Mesenchymal stem cell (in vitro differentiated cells and primary cell): ENCODE data around the gene FLNA.

Experiments used
- DNase-seq: peaks from one replicate; pipeline ENCODE4 v3.0.0-alpha.2; 2013
- H2AFZ ChIP-seq: one replicate; pipeline ENCODE4 v1.6.1; 2013; ENCODE audit warnings: low read depth, mild to moderate bottlenecking, control low read depth, inconsistent platforms, low read length, moderate library complexity
- H2AK5ac ChIP-seq: 2 replicates; pipeline ENCODE4 v1.6.1; 2013; ENCODE audit warnings: low read length, moderate library complexity, mild to moderate bottlenecking, inconsistent platforms; ENCODE audit not compliant: severe bottlenecking
- H2BK120ac ChIP-seq: one replicate; pipeline ENCODE4 v1.6.1; 2013; ENCODE audit warnings: low read depth, mild to moderate bottlenecking, inconsistent platforms, low read length, moderate library complexity
- H2BK12ac ChIP-seq, 2 experiments: one replicate each; pipeline ENCODE4 v1.6.1; 2013; ENCODE audit warnings: inconsistent platforms in 2 of 2, low read length in 2 of 2, mild to moderate bottlenecking in 2 of 2, moderate library complexity in 2 of 2, control low read depth in 1 of 2
- H2BK15ac ChIP-seq: one replicate; pipeline ENCODE4 v1.6.1; 2013; ENCODE audit warnings: mild to moderate bottlenecking, low read depth, inconsistent platforms; ENCODE audit not compliant: poor library complexity, severe bottlenecking
- H2BK5ac ChIP-seq: 2 replicates; pipeline ENCODE4 v1.6.1; 2013; ENCODE audit warnings: low read depth, mild to moderate bottlenecking, low read length, control low read depth, inconsistent platforms; ENCODE audit not compliant: poor library complexity, severe bottlenecking
- H3K14ac ChIP-seq, 2 experiments: one replicate each; pipeline ENCODE4 v1.6.1; 2013; ENCODE audit warnings: inconsistent platforms in 2 of 2, low read length in 2 of 2, control low read depth in 1 of 2, mild to moderate bottlenecking in 1 of 2, moderate library complexity in 1 of 2
- H3K18ac ChIP-seq, 2 experiments: one replicate each; pipeline ENCODE4 v1.6.1; 2013; ENCODE audit warnings: inconsistent platforms in 2 of 2, low read length in 2 of 2, control low read depth in 1 of 2, low read depth in 1 of 2, mild to moderate bottlenecking in 1 of 2
- H3K23ac ChIP-seq, 2 experiments: one replicate each; pipeline ENCODE4 v1.6.1; 2013; ENCODE audit warnings: inconsistent platforms in 2 of 2, low read length in 2 of 2, mild to moderate bottlenecking in 2 of 2, moderate library complexity in 2 of 2, control low read depth in 1 of 2
- H3K27ac ChIP-seq: 2 replicates; pipeline ENCODE4 v1.5.1; 2013; ENCODE audit warnings: mild to moderate bottlenecking, moderate library complexity, low read length, control low read depth, inconsistent platforms; ENCODE audit not compliant: poor library complexity, severe bottlenecking
- H3K27me3 ChIP-seq, 2 experiments: 2 replicates each; pipeline versions ENCODE4 v1.6.1 to v1.7.0; 2013; ENCODE audit warnings: low read length in 2 of 2, mild to moderate bottlenecking in 2 of 2, moderate library complexity in 2 of 2, control low read depth in 1 of 2, inconsistent platforms in 1 of 2; ENCODE audit not compliant: control insufficient read depth in 1 of 2, insufficient read depth in 1 of 2
- H3K36me3 ChIP-seq, 2 experiments: 2 replicates each; pipeline versions ENCODE4 v1.6.1 to v1.7.0; 2013; ENCODE audit warnings: low read length in 2 of 2, control low read depth in 1 of 2, inconsistent platforms in 1 of 2, low read depth in 1 of 2, mild to moderate bottlenecking in 1 of 2; ENCODE audit not compliant: insufficient read depth in 2 of 2, control insufficient read depth in 1 of 2
- H3K4ac ChIP-seq, 2 experiments: one replicate each; pipeline ENCODE4 v1.6.1; 2013; ENCODE audit warnings: inconsistent platforms in 2 of 2, low read length in 2 of 2, mild to moderate bottlenecking in 2 of 2, moderate library complexity in 2 of 2, control low read depth in 1 of 2, low read depth in 1 of 2
- H3K4me1 ChIP-seq: 2 replicates; pipeline ENCODE4 v1.6.1; 2013; ENCODE audit warnings: low read depth, low read length, control low read depth; ENCODE audit not compliant: control insufficient read depth, insufficient read depth
- H3K4me2 ChIP-seq: 2 replicates; pipeline ENCODE4 v1.6.1; 2013; ENCODE audit warnings: low read length, mild to moderate bottlenecking, inconsistent platforms; ENCODE audit not compliant: poor library complexity, severe bottlenecking
- H3K4me3 ChIP-seq, 2 experiments: 2 replicates each; pipeline versions ENCODE4 v1.5.1 to v1.7.0; 2013; ENCODE audit warnings: low read length in 2 of 2, mild to moderate bottlenecking in 2 of 2, control low read depth in 1 of 2, low read depth in 1 of 2; ENCODE audit not compliant: insufficient read depth in 1 of 2
- H3K79me1 ChIP-seq: replicated peaks from 2 replicates; pipeline ENCODE4 v1.6.1; 2013; ENCODE audit warnings: mild to moderate bottlenecking, control low read depth, low read length, inconsistent platforms; ENCODE audit not compliant: poor library complexity, severe bottlenecking
- H3K9ac ChIP-seq: 2 replicates; pipeline ENCODE4 v1.7.0; 2013; ENCODE audit warnings: mild to moderate bottlenecking, low read length, moderate library complexity
- H3K9me3 ChIP-seq: 2 replicates; pipeline ENCODE4 v1.7.0; 2013; ENCODE audit warnings: mild to moderate bottlenecking, low read length; ENCODE audit not compliant: control insufficient read depth
- H4K8ac ChIP-seq: one replicate; pipeline ENCODE4 v1.6.1; 2013; ENCODE audit warnings: inconsistent platforms, mild to moderate bottlenecking, low read length, moderate library complexity
- H4K91ac ChIP-seq: one replicate; pipeline ENCODE4 v1.6.1; 2013; ENCODE audit warnings: mild to moderate bottlenecking, low read length, inconsistent platforms
- WGBS: methylation state at CpG from one replicate; pipeline ENCODE4 v1.1.7; 2013; ENCODE audit warnings: mixed read lengths; 5-methylcytosine and 5-hydroxymethylcytosine counted together

The FLNA gene

GRCh38 chrX:154417157-154417556 lies 42.7 kb upstream of the FLNA start:
- no peak overlapping the region for H4K8ac ChIP-seq
- H3K27me3 ChIP-seq, result peaks cover 0 to 12% of the 10 kb centered on the region in 2 experiments
- WGBS, result 90% methylated on average over 6 of the region's 7 CpGs
- H2BK120ac ChIP-seq, result no peak overlapping the region
- H3K4me1 ChIP-seq, result peaks cover 10% of the 10 kb centered on the region
- H3K9me3 ChIP-seq, result no peaks in the 10 kb centered on the region
- no peak for DNase-seq
- no peak overlapping the region for H3K27ac ChIP-seq
- H3K9ac ChIP-seq, result no peak overlapping the region
- no peak overlapping the region for H2BK12ac ChIP-seq
- no peak overlapping the region for H3K4me3 ChIP-seq
- H3K4ac ChIP-seq, result no peak overlapping the region
- H3K23ac ChIP-seq, result no peak overlapping the region
- peaks cover 3% of the 10 kb centered on the region for H3K79me1 ChIP-seq
- H3K36me3 ChIP-seq, result peaks cover 15 to 31% of the 10 kb centered on the region in 2 experiments
- H2AFZ ChIP-seq, result no peak overlapping the region
- H2BK5ac ChIP-seq, result no peak overlapping the region
- H3K4me2 ChIP-seq, result no peak overlapping the region
- no peak overlapping the region for H2BK15ac ChIP-seq
- H3K14ac ChIP-seq, result no peak overlapping the region
- H3K18ac ChIP-seq, result no peak overlapping the region
- no peak overlapping the region for H2AK5ac ChIP-seq
- no peak overlapping the region for H4K91ac ChIP-seq

GRCh38 chrX:154413142-154413541 lies 38.7 kb upstream of the FLNA start:
- Histone ChIP-seq H3K27ac (no peak overlapping the region), H3K4me2 (no peak overlapping the region), H4K91ac (no peak overlapping the region), H2BK5ac (no peak overlapping the region), H2AFZ (no peak overlapping the region), H3K9ac (no peak overlapping the region), H2BK15ac (no peak overlapping the region), H3K9me3 (no peaks in the 10 kb centered on the region), H3K14ac (no peak overlapping the region), H3K79me1 (peaks cover 5% of the 10 kb centered on the region), H4K8ac (no peak overlapping the region), H3K36me3 (peaks cover 6 to 15% of the 10 kb centered on the region in 2 experiments), H3K4me1 (peaks cover 19% of the 10 kb centered on the region), H3K4me3 (no peak overlapping the region), H3K27me3 (peaks cover 0 to 5% of the 10 kb centered on the region in 2 experiments), H2BK120ac (no peak overlapping the region), H2AK5ac (no peak overlapping the region), H3K18ac (no peak overlapping the region), H2BK12ac (no peak overlapping the region), H3K23ac (no peak overlapping the region), H3K4ac (no peak overlapping the region)
- no peak for DNase-seq
- 95% methylated on average over 5 of the region's 8 CpGs for WGBS

DNA sequence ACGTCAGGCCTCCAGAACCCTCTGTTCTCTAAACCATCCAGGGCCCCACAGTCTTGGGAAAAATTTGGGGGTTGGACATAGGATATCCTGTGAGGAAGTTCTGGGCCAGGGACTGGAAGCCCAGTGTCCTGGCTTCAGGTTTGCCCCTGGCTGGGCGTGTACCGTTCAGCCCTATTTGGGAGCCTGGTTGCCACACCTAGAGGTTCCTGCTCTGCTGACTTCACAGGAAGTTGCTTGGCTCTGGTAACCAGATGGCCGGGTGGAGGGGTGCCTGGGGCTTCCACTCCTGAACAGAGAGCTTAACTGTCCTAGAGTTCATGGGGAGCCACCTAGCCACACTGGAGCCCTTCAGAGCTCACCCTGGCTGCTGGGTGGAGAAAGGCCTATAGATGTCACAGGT lies 38.0 kb upstream of the FLNA start:
- Histone ChIP-seq H3K18ac (peak overlapping the region in 1 of 2 experiments; percentile 5), H2AFZ (no peak overlapping the region), H3K79me1 (peaks cover 5% of the 10 kb centered on the region), H3K4ac (peak overlapping the region; percentile 2 to 13), H4K8ac (no peak overlapping the region), H2BK15ac (no peak overlapping the region), H3K27ac (no peak overlapping the region), H3K23ac (no peak overlapping the region), H3K9me3 (no peaks in the 10 kb centered on the region), H2BK12ac (no peak overlapping the region), H2BK5ac (no peak overlapping the region), H3K36me3 (peaks cover 6 to 15% of the 10 kb centered on the region in 2 experiments), H4K91ac (no peak overlapping the region), H3K4me3 (peak overlapping the region in 1 of 2 experiments; percentile 79), H3K27me3 (peaks cover 0 to 5% of the 10 kb centered on the region in 2 experiments), H3K9ac (peak overlapping the region; percentile 85), H3K14ac (no peak overlapping the region), H3K4me2 (peak overlapping the region; percentile 73), H2AK5ac (no peak overlapping the region), H3K4me1 (peaks cover 19% of the 10 kb centered on the region), H2BK120ac (peak overlapping the region; percentile 15)
- WGBS, result 51% methylated on average over 3 of the region's 4 CpGs
- DNase-seq, result no peak

GRCh38 chrX:154411981-154412340 lies 37.5 kb upstream of the FLNA start:
- Histone ChIP-seq H2AK5ac (no peak overlapping the region), H3K4ac (peak overlapping the region in 1 of 2 experiments; percentile 14), H2BK15ac (no peak overlapping the region), H3K23ac (no peak overlapping the region), H2BK12ac (no peak overlapping the region), H3K27ac (no peak overlapping the region), H3K9ac (peak overlapping the region; percentile 85), H4K8ac (peak overlapping the region; percentile 87), H3K79me1 (peaks cover 5% of the 10 kb centered on the region), H2AFZ (no peak overlapping the region), H2BK120ac (peak overlapping the region; percentile 73), H3K4me1 (peaks cover 17% of the 10 kb centered on the region), H3K27me3 (peaks cover 0 to 5% of the 10 kb centered on the region in 2 experiments), H3K18ac (peak overlapping the region; percentile 37 to 89), H3K9me3 (no peaks in the 10 kb centered on the region), H4K91ac (peak overlapping the region; percentile 92), H3K36me3 (peaks cover 6 to 15% of the 10 kb centered on the region in 2 experiments), H3K4me2 (peak overlapping the region; percentile 73), H3K14ac (no peak overlapping the region), H3K4me3 (peak overlapping the region; percentile 77 to 79), H2BK5ac (no peak overlapping the region)
- WGBS, result 0% methylated on average over 5 of the region's 29 CpGs
- peak; percentile 67 for DNase-seq
